Measurements from ENCODE around the gene NLRP11.

The NLRP11 gene

GRCh38 chr19:55753401-55753800, 78.4 kb downstream of the NLRP11 start:
- TF ChIP-seq, protein P1, sequence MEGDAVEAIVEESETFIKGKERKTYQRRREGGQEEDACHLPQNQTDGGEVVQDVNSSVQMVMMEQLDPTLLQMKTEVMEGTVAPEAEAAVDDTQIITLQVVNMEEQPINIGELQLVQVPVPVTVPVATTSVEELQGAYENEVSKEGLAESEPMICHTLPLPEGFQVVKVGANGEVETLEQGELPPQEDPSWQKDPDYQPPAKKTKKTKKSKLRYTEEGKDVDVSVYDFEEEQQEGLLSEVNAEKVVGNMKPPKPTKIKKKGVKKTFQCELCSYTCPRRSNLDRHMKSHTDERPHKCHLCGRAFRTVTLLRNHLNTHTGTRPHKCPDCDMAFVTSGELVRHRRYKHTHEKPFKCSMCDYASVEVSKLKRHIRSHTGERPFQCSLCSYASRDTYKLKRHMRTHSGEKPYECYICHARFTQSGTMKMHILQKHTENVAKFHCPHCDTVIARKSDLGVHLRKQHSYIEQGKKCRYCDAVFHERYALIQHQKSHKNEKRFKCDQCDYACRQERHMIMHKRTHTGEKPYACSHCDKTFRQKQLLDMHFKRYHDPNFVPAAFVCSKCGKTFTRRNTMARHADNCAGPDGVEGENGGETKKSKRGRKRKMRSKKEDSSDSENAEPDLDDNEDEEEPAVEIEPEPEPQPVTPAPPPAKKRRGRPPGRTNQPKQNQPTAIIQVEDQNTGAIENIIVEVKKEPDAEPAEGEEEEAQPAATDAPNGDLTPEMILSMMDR (conservative IDR thresholded peaks at IDR 0.05): no peak
- peak overlapping the region; percentile 37 for H3K27ac ChIP-seq

GRCh38 chr19:55750715-55751114, 81.1 kb downstream of the NLRP11 start:
- TF ChIP-seq, protein P1 (conservative IDR thresholded peaks at IDR 0.05): no peak
- no peak overlapping the region for H3K27ac ChIP-seq

GRCh38 chr19:55738302-55738701, 93.5 kb downstream of the NLRP11 start, which contains the start of gene NLRP9:
TSS of gene NLRP9 (minus strand) at chr19:55738402. CDS start at chr19:55738374, 28 bp downstream.
- no peak within 1 kb of the TSS for H3K27ac ChIP-seq
- TF ChIP-seq, protein P1 (conservative IDR thresholded peaks at IDR 0.05): no peak
